Fibroblast of the aortic adventitia (primary cell): ENCODE data around the gene ASNSD1. TPM values are rescaled to one million over a fixed set of nuclear protein-coding genes. Genes with fewer than 3 reads are reported as not detected.
"Not testable (repeated sequence)": the region's sequence is repeated elsewhere in the genome, so short reads cannot be mapped to it uniquely, and the experiment has no call there.

ENCODE experiments used
- DNase-seq: peaks from one replicate; pipeline ENCODE4 v3.0.0-alpha.2; 2010; ENCODE audit warnings: low read depth
- H3K4me3 ChIP-seq: 2 replicates; pipeline ENCODE4 v1.5.1; 2011; ENCODE audit warnings: low read depth, mild to moderate bottlenecking, control low read depth, low read length, moderate library complexity
- CTCF ChIP-seq: IDR thresholded peaks from 2 replicates; pipeline ENCODE4 v1.5.1; 2011; ENCODE audit warnings: mild to moderate bottlenecking, low read length, control low read depth, inconsistent platforms; ENCODE audit not compliant: insufficient read depth
- total RNA-seq: library from RNA; depleted of rRNA; stranded (reverse); fragments of >200 nt; gene quantifications from 2 replicates; pipeline ENCODE4 v1.2.3, GENCODE V29; 2012; ENCODE audit warnings: low replicate concordance

ASNSD1 gene
- total RNA-seq, 1 donor, result 95.7 TPM

DNA sequence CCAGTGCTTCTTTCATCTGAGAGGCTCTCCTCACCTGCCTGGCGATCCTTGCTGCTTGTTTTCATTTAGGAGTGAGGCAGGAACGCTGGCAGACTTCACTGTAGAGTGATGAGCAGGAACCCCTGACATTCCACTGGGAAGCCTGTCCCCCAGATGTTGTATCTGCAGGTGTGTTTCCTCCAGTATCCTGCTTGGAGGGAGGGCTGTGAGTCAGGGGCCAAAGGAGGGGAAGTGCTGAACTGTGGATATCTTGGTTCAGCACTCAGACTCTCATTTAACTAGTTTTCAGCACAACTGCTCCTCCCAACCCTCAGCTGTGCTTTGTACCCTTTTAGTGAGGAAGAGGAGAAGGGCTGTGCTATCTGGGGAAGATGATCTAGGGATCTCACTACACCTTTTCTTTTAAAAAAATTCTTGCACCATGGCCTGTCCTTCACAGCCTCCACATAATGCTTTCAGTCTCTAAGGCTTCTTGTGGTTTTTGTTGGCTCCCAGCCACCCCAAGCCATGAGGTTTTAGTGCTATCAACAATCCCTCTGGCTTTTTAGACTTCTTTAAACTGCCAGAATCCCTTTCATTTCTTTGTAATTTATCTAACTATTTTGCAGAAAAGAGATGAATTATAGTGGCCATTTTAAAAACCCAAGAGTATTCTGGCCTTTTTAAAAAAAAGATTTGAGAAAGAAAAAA lies 24.4 kb downstream of the ASNSD1 start:
- no peak for TF ChIP-seq CTCF

GRCh38 chr2:189687796-189688195 lies 26.5 kb downstream of the ASNSD1 start:
- H3K4me3 ChIP-seq, DNase-seq: not testable (repeated sequence)

More for the DNA sequence above, 24.4 kb downstream of the ASNSD1 start:
- no peak overlapping the region for H3K4me3 ChIP-seq
- peak; percentile 80 for DNase-seq

DNA sequence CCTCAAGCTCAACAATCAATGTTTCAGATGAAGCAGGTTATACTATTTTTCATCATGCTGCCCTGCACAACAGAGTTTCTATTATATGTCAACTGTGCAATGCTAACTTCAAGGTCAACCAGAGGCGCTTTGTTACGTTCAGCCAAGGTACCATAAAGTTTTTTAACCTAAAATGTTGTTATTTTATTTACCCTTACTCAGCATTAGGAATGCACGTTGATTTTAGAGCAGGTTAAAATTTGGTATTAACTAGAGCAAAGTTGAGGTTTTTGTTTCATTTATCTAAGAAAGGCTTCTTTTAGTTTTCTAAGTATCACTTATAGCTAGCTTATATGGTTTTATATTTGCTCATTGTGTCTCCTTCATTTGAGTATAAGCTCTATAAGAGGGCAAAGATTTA lies 35.0 kb downstream of the ASNSD1 start:
- DNase-seq, result no peak
- no peak for TF ChIP-seq CTCF
- no peak overlapping the region for H3K4me3 ChIP-seq

GRCh38 chr2:189698020-189698887 lies 37.0 kb downstream of the ASNSD1 start:
- DNase-seq, result peak; percentile 75
- TF ChIP-seq CTCF, result peak; percentile 63

GRCh38 chr2:189700681-189701080 lies 39.4 kb downstream of the ASNSD1 start:
- no peak for DNase-seq
- no peak overlapping the region for H3K4me3 ChIP-seq
- no peak for TF ChIP-seq CTCF

More at GRCh38 chr2:189698020-189698887, 37.0 kb downstream of the ASNSD1 start:
- no peak overlapping the region for H3K4me3 ChIP-seq

DNA sequence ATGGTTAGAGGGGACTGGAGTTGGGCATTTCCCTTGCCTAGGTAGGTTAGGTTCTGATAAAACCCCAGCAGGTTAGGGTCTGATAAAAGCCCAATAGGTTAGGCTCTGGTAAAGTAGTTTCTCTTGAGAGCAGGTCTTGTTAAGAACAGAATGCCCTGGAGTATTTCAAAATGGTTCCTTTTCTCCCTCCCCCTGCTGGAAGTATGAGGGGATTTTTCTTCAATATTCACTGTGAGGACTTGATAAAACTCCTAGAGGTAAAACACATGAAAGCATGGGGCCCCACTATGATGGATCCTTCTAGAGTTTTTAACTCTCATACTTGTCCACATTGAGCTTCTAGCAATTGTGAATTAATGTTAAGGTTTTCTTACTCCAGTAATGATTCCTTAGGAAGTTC lies 40.8 kb downstream of the ASNSD1 start:
- DNase-seq, result no peak

More for the DNA sequence above, 40.8 kb downstream of the ASNSD1 start:
- H3K4me3 ChIP-seq, result no peak overlapping the region
- peak; percentile 7 for TF ChIP-seq CTCF
